GM23338 (cell line): ENCODE measurements around the gene TCF7L1. TPM values are rescaled to one million over a fixed set of nuclear protein-coding genes. Genes with fewer than 3 reads are reported as not detected.

Source experiments
- ATAC-seq: fragments of 200-7000 bp; cut with Tn5 transposase; 3 replicates; pipeline ENCODE4 v1.9.1; 2020
- DNase-seq: peaks from one replicate; pipeline ENCODE4 v3.0.0-alpha.2; 2015; ENCODE audit warnings: low spot score
- H2AFZ ChIP-seq: fragments of 200-600 bp; sonication (generic); 2 replicates; pipeline ENCODE4 v1.8.0; 2016; ENCODE audit warnings: antibody characterized with exemption, mild to moderate bottlenecking, moderate library complexity
- H3F3A ChIP-seq: fragments of 200-600 bp; sonication (generic); replicated peaks from 2 replicates; pipeline ENCODE4 v1.8.0; 2017; ENCODE audit warnings: antibody characterized with exemption, mixed run types, low read depth
- H3K27ac ChIP-seq: fragments of 200-600 bp; sonication (generic); 2 replicates; pipeline ENCODE4 v1.6.1; 2016; ENCODE audit warnings: low read depth
- H3K27me3 ChIP-seq: fragments of 200-600 bp; sonication (generic); 2 replicates; pipeline ENCODE4 v1.8.0; 2016; ENCODE audit warnings: mild to moderate bottlenecking, mixed run types, moderate library complexity; ENCODE audit not compliant: insufficient read depth
- H3K36me3 ChIP-seq: fragments of 200-600 bp; sonication (generic); 2 replicates; pipeline ENCODE4 v1.8.0; 2016; ENCODE audit warnings: mild to moderate bottlenecking; ENCODE audit not compliant: insufficient read depth
- H3K4me1 ChIP-seq: fragments of 200-600 bp; sonication (generic); 2 replicates; pipeline ENCODE4 v1.8.0; 2016; ENCODE audit warnings: mild to moderate bottlenecking, moderate library complexity; ENCODE audit not compliant: insufficient read depth
- H3K4me2 ChIP-seq: fragments of 200-600 bp; sonication (generic); 2 replicates; pipeline ENCODE4 v1.7.1; 2017; ENCODE audit warnings: mixed run types
- H3K4me3 ChIP-seq: fragments of 200-600 bp; sonication (generic); 2 replicates; pipeline ENCODE4 v1.6.1; 2016; ENCODE audit warnings: mixed run types
- H3K79me2 ChIP-seq: fragments of 200-600 bp; sonication (generic); replicated peaks from 2 replicates; pipeline ENCODE4 v1.8.0; 2017; ENCODE audit warnings: mild to moderate bottlenecking; ENCODE audit not compliant: insufficient read depth
- H3K9me2 ChIP-seq: fragments of 200-600 bp; sonication (generic); 2 replicates; pipeline ENCODE4 v1.8.0; 2017; ENCODE audit not compliant: insufficient read depth
- H4K20me1 ChIP-seq: fragments of 200-600 bp; sonication (generic); replicated peaks from 2 replicates; pipeline ENCODE4 v1.8.0; 2017; ENCODE audit warnings: mild to moderate bottlenecking; ENCODE audit not compliant: insufficient read depth
- H3K27ac Mint-ChIP-seq: 2 replicates; pipeline ENCODE4 v1.8.0; 2020; ENCODE audit warnings: inconsistent platforms, mild to moderate bottlenecking, moderate library complexity, mixed read lengths
- H3K27me3 Mint-ChIP-seq: 3 replicates; pipeline ENCODE4 v1.8.0; 2022; ENCODE audit warnings: low read depth, mild to moderate bottlenecking, moderate library complexity, mixed read lengths, inconsistent platforms; ENCODE audit not compliant: insufficient read depth, poor library complexity
- H3K36me3 Mint-ChIP-seq: 3 replicates; pipeline ENCODE4 v1.8.0; 2021; ENCODE audit warnings: low read depth, mild to moderate bottlenecking, inconsistent platforms, moderate library complexity, mixed read lengths
- H3K4me1 Mint-ChIP-seq: 3 replicates; pipeline ENCODE4 v1.8.0; 2020; ENCODE audit warnings: mild to moderate bottlenecking, inconsistent platforms, mixed read lengths
- H3K4me3 Mint-ChIP-seq: 3 replicates; pipeline ENCODE4 v1.8.0; 2021; ENCODE audit warnings: moderate library complexity, mild to moderate bottlenecking, inconsistent platforms, mixed read lengths
- H3K9me3 Mint-ChIP-seq: 3 replicates; pipeline ENCODE4 v1.8.0; 2020; ENCODE audit warnings: moderate library complexity, mild to moderate bottlenecking, inconsistent platforms, mixed read lengths
- CREB1 ChIP-seq: fragments of 250-450 bp; sonication (Bioruptor Pico); IDR thresholded peaks from 2 replicates; pipeline ENCODE4 v1.5.0; 2020; ENCODE audit warnings: low read depth, mild to moderate bottlenecking, moderate library complexity
- ETS1 ChIP-seq: IDR thresholded peaks from 2 replicates; pipeline ENCODE4 v1.6.1; 2016; ENCODE audit warnings: antibody characterized with exemption
- EZH2 ChIP-seq: fragments of 200-600 bp; sonication (generic); IDR thresholded peaks from one replicate; pipeline ENCODE4 v1.8.0; 2017; ENCODE audit warnings: antibody characterized with exemption, mild to moderate bottlenecking, low read depth; ENCODE audit not compliant: unreplicated experiment
- EZH2phosphoT487 ChIP-seq: fragments of 200-600 bp; sonication (generic); IDR thresholded peaks from one replicate; pipeline ENCODE4 v1.8.1; 2018; ENCODE audit warnings: antibody characterized with exemption; ENCODE audit not compliant: unreplicated experiment
- JUNB ChIP-seq: IDR thresholded peaks from one replicate; pipeline ENCODE4 v1.6.1; 2016; ENCODE audit warnings: antibody characterized with exemption; ENCODE audit not compliant: unreplicated experiment
- NANOG ChIP-seq: IDR thresholded peaks from 2 replicates; pipeline ENCODE4 v1.6.1; 2016; ENCODE audit warnings: antibody characterized with exemption, borderline replicate concordance
- POLR2AphosphoS5 ChIP-seq: IDR thresholded peaks from 2 replicates; pipeline ENCODE4 v1.6.1; 2016; ENCODE audit warnings: antibody characterized with exemption, low read depth
- REST ChIP-seq: IDR thresholded peaks from one replicate; pipeline ENCODE4 v1.6.1; 2018; ENCODE audit warnings: antibody characterized with exemption; ENCODE audit not compliant: unreplicated experiment
- STAT1 ChIP-seq: IDR thresholded peaks from one replicate; pipeline ENCODE4 v1.6.1; 2016; ENCODE audit warnings: antibody characterized with exemption; ENCODE audit not compliant: unreplicated experiment
- ZNF114 ChIP-seq: fragments of 250-450 bp; sonication (Bioruptor Pico); IDR thresholded peaks from 2 replicates; pipeline ENCODE4 v1.5.0; 2020; ENCODE audit warnings: mild to moderate bottlenecking, moderate library complexity
- ZNF331 ChIP-seq: fragments of 250-450 bp; sonication (Bioruptor Pico); IDR thresholded peaks from 2 replicates; pipeline ENCODE4 v1.5.0; 2020; ENCODE audit warnings: low read depth, mild to moderate bottlenecking, moderate library complexity
- ZNF462 ChIP-seq: fragments of 250-450 bp; sonication (Bioruptor Pico); IDR thresholded peaks from 2 replicates; pipeline ENCODE4 v1.5.0; 2020; ENCODE audit warnings: mild to moderate bottlenecking, moderate library complexity
- polyA plus RNA-seq: library from polyadenylated mRNA; unstranded; fragments of >200 nt; fragmentation: Nextera tagmentation; extraction: Ambion mirVana; gene quantifications from 2 replicates; pipeline ENCODE4 v1.2.1, GENCODE V29; 2016
- total RNA-seq: library from RNA; depleted of rRNA; stranded (reverse); fragments of >200 nt; shearing (Covaris generic); gene quantifications from 2 replicates; pipeline ENCODE4 v1.2.3, GENCODE V29; 2014

TCF7L1 gene
- total and polyA plus RNA-seq, 2 experiments from 2014 or later, result 47.3 to 101 TPM

GRCh38 chr2:85096616-85097015 is 36.6 kb upstream of the TCF7L1 start:
- no peak overlapping the region for H3K27ac ChIP-seq
- Mint-ChIP-seq H3K27ac (no peak overlapping the region), H3K4me1 (no peaks in the 10 kb centered on the region), H3K27me3 (peaks cover 4% of the 10 kb centered on the region), H3K9me3 (peaks cover 14% of the 10 kb centered on the region), H3K36me3 (peaks cover 12% of the 10 kb centered on the region; the same call in 1 of the 3 replicates), H3K4me3 (no peak overlapping the region)
- DNase-seq (no peak), ATAC-seq (no peak)
- H3K27me3 ChIP-seq, result no peaks in the 10 kb centered on the region
- H4K20me1 ChIP-seq, result no peaks in the 10 kb centered on the region
- H2AFZ ChIP-seq, result no peak overlapping the region
- H3K36me3 ChIP-seq, result no peaks in the 10 kb centered on the region
- H3F3A ChIP-seq, result no peaks in the 10 kb centered on the region
- TF ChIP-seq ZNF331 (CRISPR knock-in tag) (no peak), EZH2 (no peak), POLR2AphosphoS5 (no peak), ZNF462 (CRISPR knock-in tag) (no peak), REST (no peak), STAT1 (no peak), EZH2phosphoT487 (no peak), ETS1 (no peak), JUNB (no peak), NANOG (no peak), ZNF114 (CRISPR knock-in tag) (no peak), CREB1 (no peak)
- H3K4me1 ChIP-seq, result no peaks in the 10 kb centered on the region
- H3K4me3 ChIP-seq, result no peak overlapping the region
- no peaks in the 10 kb centered on the region for H3K79me2 ChIP-seq
- H3K9me2 ChIP-seq, result no peaks in the 10 kb centered on the region
- no peak overlapping the region for H3K4me2 ChIP-seq
